AG09319 (cell line): ENCODE results near the gene BMF.
"Not testable (repeated sequence)": the region's sequence is repeated elsewhere in the genome, so short reads cannot be mapped to it uniquely, and the experiment has no call there.

Experiments used
- DNase-seq: peaks from one replicate; pipeline ENCODE4 v3.0.0-alpha.2; 2010; ENCODE audit warnings: low read depth; ENCODE audit errors: extremely low read depth
- TF ChIP-seq, protein P1 (sequence below): IDR thresholded peaks from 2 replicates; pipeline ENCODE4 v1.5.1; 2011; ENCODE audit warnings: low read depth, mild to moderate bottlenecking, inconsistent platforms, low read length, moderate library complexity

The BMF gene, protein sequence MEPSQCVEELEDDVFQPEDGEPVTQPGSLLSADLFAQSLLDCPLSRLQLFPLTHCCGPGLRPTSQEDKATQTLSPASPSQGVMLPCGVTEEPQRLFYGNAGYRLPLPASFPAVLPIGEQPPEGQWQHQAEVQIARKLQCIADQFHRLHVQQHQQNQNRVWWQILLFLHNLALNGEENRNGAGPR

DNA sequence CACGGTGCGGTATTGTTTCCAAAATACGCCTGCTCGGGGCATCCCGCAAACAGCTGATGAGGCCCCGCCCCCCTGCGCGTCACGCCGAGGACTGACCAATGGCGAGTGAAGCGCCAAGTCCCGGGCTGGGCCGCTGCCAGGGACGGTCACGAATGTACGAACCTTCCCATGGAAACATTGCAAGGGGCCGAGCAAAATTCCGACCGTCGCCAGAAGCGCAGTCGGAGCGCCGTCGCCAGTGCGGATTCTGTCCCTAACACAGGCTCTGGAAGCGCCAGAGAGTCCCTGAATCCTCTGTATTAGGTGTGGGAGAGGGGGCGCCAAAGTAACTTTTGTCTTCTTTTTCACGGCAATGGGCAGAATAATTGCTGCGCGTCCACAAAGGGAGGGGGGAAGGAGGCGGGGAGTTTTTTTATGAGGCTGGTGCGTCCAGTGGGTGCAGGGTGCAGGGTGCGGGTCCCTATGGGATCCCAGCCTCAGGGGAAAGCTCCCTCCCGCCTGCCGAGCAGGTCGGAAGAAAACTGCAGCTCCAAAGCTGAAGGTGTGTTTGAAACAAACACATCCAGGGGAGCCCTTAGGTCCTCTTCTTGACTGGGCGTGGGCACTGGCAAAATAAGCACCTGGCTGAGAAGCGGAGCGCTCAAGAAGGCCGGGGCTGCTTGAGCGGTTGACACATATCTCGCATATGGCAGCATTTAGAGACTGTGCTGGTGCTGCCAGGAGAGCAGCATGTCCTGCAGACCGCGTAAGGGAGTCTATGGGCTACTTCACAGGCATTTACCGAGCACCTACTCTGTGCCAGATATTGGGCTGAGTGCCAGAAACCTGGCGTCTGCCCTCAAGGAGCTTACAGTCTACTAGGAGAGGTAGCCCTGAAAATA is at the start of gene BMF:
BMF (minus strand) TSS at position 25 of the 881 bp plus-strand sequence. CDS start 2,793 bp downstream, outside the sequence.
- DNase-seq: peak; percentile 99
- TF ChIP-seq, protein P1, sequence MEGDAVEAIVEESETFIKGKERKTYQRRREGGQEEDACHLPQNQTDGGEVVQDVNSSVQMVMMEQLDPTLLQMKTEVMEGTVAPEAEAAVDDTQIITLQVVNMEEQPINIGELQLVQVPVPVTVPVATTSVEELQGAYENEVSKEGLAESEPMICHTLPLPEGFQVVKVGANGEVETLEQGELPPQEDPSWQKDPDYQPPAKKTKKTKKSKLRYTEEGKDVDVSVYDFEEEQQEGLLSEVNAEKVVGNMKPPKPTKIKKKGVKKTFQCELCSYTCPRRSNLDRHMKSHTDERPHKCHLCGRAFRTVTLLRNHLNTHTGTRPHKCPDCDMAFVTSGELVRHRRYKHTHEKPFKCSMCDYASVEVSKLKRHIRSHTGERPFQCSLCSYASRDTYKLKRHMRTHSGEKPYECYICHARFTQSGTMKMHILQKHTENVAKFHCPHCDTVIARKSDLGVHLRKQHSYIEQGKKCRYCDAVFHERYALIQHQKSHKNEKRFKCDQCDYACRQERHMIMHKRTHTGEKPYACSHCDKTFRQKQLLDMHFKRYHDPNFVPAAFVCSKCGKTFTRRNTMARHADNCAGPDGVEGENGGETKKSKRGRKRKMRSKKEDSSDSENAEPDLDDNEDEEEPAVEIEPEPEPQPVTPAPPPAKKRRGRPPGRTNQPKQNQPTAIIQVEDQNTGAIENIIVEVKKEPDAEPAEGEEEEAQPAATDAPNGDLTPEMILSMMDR: peak; percentile 22

DNA sequence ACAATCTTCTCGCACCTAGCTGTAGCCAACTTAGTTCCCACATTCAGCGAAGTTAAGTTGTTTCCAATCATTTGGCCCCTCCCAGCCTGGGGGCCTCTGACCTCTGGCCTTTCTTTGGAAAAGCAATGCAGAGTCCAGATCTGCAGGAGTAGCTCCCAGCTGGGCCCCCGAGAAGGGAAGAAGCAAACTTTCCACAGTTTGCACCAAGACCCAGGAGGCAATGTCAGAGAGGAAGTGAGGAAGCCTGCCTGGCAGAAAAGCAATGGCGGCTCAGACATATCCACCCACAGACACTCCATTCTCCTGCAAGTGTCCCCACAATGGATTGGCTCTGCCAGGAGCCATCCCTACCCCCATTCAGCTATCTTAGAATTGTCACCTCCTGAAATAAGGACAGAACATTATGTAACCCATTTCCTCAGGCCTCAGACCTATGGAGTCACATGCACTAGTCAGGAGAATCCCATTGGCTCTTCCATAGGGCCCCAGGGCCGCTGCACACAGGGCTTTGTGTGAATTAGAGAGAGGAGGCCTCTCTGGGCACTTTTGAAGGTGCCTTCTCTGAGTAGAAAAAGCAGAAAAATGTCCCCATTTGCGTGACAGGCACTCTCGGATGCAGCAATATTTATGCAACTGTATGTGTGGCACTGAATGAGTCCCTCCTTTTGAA is 49.2 kb upstream of the BMF start:
- no peak for DNase-seq
- TF ChIP-seq, protein P1: no peak

DNA sequence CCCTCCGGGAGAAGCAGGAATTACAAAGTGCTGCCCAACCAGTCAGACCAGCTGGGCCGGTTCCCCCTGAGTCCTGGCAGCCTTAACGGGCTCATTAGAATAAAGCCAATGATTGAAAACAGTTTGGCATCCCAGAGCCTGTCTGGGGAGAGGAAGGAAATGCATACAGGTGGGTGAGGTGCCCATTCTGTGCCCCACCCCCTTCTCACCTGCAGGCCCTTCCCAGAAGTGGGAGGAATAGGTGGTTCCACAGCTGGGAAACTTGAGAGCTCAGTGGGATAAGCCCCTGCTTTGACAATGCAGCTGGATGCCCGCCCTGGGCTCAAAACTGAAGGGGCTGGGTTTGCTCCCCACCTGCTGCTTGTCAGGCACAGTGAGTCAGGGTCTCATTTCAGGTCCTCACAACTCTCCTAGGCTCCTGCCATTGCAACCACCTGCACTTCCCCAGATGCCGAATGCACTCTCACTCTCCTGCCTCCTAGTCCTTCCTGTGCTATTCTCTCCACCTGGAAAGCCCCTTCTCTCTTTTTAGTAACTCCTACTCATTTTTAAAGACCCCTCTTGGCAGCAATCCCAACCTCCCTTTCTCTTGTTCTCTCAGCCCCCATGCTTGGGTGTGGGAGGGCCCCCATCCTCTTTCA is 46.7 kb upstream of the BMF start:
- TF ChIP-seq, protein P1: no peak
- DNase-seq: no peak

DNA sequence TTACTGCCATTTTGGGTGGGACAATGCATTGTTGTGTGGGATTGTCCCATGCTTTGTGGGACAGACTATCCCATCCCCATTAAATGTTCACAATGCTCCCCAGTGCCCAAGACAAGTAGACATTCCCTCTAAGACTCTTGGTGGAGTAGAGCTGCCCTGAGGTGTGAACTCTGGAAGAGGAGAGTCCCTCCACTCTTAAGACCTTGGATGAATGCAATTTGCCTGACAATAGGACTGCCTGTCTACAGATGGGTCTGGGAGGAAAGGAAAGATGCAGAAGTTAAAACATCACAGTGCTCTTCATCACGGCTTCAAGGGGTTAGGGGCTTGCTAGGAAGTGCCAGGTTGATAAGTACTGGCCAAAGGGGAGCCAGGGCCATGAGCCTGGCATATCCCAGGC is 46.1 kb upstream of the BMF start:
- not testable (repeated sequence) for DNase-seq

DNA sequence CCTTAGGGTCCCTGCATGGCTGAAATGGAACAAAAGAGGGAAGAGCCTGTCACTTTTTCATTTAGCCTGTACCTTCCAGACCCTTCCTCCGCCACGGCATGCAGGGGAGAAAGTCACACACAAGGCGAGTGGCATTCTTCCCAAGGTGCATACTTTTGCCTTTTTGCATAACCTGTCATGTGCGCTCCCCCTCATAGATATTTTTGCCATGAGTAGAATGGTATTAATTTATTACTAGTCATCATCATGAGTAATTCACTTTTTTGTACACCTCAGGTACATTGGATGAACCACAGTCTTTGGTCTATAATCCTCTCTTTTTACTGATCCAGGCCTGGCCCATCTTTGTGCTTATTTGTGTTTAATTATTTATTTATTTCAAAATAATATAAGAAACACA is 43.3 kb upstream of the BMF start:
- TF ChIP-seq, protein P1: no peak
- DNase-seq: no peak

DNA sequence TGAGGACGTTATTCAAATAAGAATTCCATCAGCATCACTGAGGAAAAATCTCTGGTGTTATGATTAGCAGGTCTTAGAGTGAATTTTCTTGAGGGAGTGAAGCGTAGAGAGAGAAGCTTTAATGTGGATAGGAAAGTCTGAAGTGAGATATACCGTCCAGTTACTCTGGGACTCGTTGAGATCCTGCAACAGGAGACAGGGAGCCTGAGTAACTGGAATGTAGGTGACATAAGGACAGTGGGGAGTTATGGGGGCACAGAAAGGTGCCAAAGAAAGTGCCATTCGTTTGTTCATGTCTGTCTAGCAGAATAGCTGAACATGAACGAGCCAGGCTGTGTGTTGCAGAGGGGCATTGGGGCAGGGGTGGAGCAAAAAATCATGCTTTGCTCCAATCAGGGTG is 42.8 kb upstream of the BMF start:
- DNase-seq: no peak
- TF ChIP-seq, protein P1: no peak

DNA sequence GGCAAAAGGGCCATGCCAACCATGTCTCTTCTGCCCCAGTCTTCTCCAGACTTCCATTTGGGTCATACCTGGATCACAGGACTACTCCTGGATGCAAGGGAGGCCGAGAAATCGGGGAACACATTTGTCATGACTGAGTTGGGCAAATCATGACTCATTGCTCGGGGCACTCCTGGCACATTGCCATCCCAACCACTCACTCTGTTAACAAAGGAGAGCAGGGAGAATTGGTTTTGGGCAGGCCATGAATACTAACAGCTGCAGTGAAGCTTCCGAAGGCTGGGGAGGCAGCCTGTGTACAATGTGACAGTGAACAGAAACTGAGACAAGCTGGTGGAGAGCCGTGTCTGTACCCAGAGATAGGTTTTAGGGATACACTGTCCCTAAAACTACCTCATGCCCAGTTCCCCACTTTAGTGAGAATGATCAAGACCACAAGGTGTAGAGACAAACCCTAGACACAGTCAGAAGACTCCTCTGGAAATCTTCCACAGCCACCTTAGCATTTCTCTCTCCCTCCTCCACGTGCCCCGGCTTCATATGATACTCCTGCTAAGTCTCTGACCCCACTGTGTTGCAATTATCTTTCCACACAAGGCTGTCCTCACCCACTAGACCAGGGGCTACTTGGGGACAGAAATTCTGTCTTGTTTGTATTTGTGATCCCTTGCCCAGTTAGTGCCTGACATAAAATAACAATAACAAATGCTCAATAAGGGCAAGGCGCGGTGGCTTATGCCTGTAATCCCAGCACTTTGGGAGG is 41.7 kb upstream of the BMF start:
- TF ChIP-seq, protein P1: no peak
- no peak for DNase-seq
